Gastrocnemius medialis (tissue), 4 donors: Measurements from ENCODE around the gene INPP4B.

Experiments
- CTCF ChIP-seq, 5 experiments: fragments of 450-650 bp in 3 of 5; fragments of 200-600 bp in 2 of 5; sonication (generic) in 2 of 5; IDR thresholded peaks in 4 of 5; conservative IDR thresholded peaks in 1 of 5; 1 replicate in 4 of 5; 2 replicates in 1 of 5; pipeline ENCODE4 v1.5.1; 2016 to 2019; ENCODE audit warnings: antibody characterized with exemption in 5 of 5, mild to moderate bottlenecking in 3 of 5, moderate library complexity in 3 of 5
- POLR2A ChIP-seq, 2 donors: fragments of 450-650 bp; IDR thresholded peaks; one replicate each; pipeline ENCODE4 v1.6.1; 2017; ENCODE audit warnings: antibody characterized with exemption in 2 of 2, mild to moderate bottlenecking in 2 of 2, moderate library complexity in 2 of 2

- TF ChIP-seq POLR2A (IDR thresholded peaks at IDR 0.05) (no peak), CTCF (IDR thresholded peaks at IDR 0.05 in 4 of 5, conservative IDR thresholded peaks at IDR 0.05 in 1 of 5) (no peak)
Measured at GRCh38 chr4:142743121-142743825, 102.8 kb downstream of the INPP4B start.
